Activated CD4-positive, alpha-beta T cell treated with anti-CD3 and anti-CD28 coated beads, Interleukin-2, Interleukin-6, amounts not matched to agents 100 ng/mL and 50 ng/mL, durations not matched to agents 16 hours and 8 hours (primary cell): ENCODE results near the gene ACTN4.
"Not testable (repeated sequence)": the region's sequence is repeated elsewhere in the genome, so short reads cannot be mapped to it uniquely, and the experiment has no call there.

Source experiments
- DNase-seq: peaks from one replicate; pipeline ENCODE4 v3.0.0-alpha.2; 2020

Gene ACTN4

DNA sequence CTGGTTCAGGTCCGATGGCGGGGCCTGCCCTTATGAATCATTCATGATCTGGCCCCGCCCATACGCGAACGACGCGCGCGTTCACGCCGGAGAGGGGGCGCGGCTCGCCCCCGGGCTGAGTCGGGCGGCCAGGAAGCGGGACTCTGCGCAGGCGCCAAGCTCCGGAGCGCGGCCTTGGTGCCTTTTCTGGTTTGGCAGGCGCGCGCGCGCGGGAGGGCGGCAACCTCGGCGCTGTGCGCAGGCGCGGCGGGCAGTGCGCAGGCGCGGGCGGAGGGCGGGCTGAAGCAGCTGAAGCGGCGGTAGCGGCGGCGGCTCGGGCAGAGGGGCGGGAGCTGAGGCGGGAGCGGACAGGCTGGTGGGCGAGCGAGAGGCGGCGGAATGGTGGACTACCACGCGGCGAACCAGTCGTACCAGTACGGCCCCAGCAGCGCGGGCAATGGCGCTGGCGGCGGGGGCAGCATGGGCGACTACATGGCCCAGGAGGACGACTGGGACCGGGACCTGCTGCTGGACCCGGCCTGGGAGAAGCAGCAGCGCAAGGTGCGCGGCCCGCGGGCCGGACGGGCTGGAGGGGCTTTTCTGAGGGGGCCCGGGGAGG lies at the start of gene ACTN4:
Gene ACTN4 (plus strand): TSS at position 282 of the 598 bp plus-strand sequence. CDS start 97 bp downstream, at position 379.
- peak; percentile 100 for DNase-seq

DNA sequence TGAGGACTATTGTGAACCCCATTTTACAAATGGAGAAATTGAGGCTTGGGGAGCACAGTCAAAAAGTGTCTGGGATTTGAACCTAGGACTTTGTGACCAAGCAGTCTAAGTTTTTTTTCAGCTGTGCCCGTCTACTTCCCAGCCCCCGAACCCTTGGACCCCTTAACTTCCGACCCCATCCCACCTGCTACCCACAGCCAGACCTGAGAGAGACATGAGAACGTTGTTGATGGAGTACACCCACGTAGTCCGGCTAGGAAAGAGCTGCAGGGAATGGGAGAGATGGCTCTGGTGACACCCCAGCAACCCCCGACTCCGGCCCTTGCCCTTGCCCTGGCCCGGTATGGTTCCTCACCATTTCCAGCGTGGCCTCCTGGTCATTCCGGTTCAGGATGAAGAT lies 47.7 kb upstream of the ACTN4 start:
- DNase-seq, result no peak

DNA sequence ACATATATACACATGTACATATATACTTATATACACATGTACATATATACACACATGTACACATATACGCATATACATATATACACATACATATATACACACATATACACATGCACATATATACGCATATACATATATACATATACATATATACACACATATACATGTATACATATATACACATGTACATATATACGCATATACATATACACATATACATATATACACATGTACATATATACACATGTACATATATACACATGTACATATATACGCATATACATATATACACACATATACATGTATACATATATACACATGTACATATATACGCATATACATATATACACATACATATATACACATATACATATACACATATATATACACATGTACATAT lies 44.6 kb upstream of the ACTN4 start:
- not testable (repeated sequence) for DNase-seq

DNA sequence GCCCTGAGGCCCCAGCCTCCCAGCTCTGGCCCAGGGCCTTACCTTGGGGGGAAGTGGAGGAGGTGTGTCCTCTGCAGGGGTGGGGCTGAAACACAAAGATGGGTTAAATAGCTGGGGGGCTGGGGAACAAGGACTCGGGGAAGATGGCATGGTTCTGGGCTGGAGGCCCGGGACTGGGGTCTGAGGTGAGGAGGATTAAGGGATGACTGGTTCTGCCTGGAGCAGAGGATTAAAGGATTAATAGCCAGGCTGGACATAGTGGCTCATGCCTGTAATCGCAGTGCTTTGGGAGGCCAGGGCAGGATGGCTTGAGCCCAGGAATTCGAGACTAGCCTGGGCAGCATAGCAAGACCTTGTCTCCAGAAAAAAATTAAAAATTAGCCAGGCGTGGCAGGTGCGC lies 41.3 kb upstream of the ACTN4 start:
- DNase-seq, result no peak

GRCh38 chr19:38614289-38614688 lies 33.2 kb upstream of the ACTN4 start:
- DNase-seq, result no peak

DNA sequence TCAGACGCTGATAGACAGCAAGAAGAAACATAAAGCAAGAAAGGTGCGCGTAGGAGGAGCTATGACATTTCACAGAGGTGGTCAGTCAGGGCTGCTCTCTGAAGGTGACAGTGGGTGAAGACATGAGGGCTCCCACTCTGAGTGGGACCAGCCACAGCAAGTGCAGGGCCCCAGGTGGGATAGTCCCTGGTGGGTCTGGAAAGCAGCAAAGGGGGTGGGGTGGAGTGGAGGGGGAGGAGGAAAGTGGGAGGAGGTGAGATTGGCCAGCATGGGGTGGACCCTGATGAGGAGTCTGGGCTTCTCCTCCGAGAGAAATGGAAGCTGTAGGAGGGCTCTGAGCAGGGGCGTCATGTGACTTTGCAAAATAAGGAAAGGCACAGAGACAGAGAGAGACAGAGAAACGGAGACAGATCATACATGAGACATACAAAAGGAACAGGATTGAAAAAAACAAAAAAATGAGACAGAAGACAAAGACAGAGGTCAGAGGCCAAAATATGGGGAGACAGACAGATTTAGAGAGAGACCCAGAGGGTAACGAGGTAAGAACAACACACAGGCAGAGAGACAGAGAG lies 32.4 kb upstream of the ACTN4 start:
- DNase-seq, result no peak

DNA sequence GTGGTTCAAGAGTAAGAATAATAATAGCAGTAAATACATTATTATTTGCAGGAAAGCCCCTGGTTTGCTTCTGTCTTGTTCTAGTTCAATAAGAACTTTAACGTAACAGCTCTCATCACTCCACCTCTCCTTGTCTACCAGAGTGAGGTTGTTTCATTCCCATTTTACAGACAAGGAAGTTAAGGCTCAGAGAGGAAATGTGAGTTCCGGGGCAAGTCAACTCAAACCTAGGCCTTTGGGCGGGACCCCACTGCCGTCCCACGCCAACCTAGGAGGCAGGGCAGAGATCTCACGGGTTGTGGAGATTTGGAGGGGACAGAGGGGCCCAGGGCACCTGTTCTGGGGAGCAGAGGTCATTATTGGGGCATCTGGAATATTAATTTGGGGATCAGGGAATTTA lies 31.2 kb upstream of the ACTN4 start:
- DNase-seq, result peak; percentile 44

DNA sequence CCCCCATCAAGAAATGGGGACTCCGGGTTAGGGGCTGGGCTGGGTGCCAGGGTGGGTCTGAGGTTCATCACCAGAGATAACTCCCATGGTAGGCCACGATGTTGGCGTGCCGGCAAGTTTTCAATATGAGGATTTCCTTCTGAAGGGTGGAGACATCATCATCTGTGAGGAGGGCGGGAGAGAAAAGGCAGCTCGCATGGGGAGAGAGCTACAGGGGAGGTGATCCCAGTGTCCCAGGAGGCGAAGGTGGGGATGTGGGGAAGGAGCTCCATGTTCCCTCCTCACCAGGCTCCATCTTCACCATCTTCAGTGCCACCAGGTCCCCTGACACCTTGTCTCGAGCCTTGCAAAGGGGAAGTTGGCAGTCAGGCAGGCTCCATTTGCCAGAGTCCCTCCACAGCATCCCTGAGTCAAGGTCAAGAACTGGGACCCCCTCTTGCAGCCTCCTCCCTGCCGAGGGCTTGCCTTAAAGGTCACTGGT lies 30.1 kb upstream of the ACTN4 start:
- DNase-seq, result peak; percentile 48

- DNase-seq, result peak; percentile 87
Measured at GRCh38 chr19:38617764-38618589, 29.5 kb upstream of the ACTN4 start, which contains the start of gene MAP4K1. Gene MAP4K1 (minus strand): TSS chr19:38617953. CDS start chr19:38617895, 58 bp downstream.

DNA sequence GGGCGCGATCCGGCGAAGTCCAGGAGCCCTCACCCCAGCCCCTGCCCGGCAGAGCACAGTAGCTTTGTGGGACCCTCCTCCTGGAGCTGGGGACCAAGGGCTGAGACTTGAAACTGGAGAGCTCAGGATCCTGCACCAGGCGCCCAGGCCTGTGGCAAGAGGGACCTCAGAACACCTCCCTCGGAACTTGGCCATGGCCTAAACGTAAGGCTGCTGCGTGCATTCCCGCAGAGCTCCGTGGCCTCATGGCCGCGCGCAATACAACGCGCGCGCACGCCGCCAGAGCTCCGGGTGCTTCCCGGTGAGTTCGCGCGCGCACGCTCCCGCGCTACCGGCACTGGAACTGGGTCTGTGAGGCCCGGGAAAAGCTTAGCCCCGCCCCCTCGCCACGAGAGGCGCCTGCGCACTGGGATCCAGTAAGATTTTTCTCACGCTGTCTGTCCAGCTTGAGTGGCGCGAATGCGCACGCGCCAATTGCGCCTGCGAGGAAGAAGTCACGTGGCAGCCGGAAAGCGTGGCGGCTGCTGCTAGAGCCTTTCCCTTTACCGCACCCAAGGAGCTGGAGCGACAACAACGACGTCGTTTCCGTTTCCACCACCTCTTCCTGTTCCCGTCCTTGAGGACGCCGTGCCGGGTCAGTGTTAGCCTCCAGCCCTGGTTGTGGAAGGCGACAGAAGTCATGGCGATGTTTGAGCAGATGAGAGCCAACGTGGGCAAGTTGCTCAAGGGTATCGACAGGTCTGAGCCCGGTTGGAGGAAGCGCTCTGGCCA lies 28.7 kb upstream of the ACTN4 start, which contains the start of gene EIF3K:
Gene EIF3K (plus strand): TSS at position 599 of the 771 bp plus-strand sequence. CDS start 81 bp downstream, at position 680.
- peak; percentile 100 for DNase-seq

- no peak for DNase-seq
Measured at GRCh38 chr19:38619361-38620174, 27.9 kb upstream of the ACTN4 start.

DNA sequence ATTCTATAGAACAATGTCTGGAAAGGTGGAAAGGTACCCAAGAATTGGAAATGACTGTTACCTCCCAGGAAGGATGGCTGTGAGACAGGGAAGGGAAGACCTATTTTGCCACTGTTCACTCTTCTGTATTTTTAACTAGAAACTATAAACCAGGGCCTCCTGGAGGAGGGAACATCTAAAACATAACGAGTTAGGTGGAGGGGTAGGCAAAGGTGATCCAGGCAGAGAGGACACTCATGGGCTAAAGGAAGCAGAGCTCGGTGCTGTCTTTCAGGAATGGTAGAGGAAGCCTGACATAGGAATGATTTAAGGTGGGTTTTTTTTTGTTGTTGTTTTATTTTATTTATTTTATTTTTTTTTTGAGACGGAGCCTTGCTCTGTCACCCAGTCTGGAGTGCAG lies 22.6 kb upstream of the ACTN4 start:
- no peak for DNase-seq

- no peak for DNase-seq
Measured at GRCh38 chr19:38626401-38626800, 21.0 kb upstream of the ACTN4 start.

DNA sequence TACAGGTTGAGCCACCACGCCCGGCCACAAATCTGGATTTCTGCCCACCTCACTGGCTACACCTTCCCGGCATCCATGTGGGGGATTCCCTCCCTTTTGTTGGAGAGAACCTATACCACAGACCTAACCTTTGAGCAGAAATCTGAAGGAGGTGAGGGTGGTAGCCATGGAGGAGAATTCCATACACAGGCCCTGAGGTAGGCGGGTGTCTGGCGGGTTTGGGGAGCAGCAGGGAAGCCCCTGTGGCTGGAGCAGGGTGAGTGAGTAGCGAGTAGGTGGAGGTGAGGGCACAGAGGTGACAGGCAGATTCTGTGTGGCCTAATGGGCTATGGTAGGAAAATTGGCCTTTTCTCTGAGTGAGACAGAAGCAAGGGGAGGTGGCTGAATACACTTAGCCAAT lies 17.9 kb upstream of the ACTN4 start:
- no peak for DNase-seq

DNA sequence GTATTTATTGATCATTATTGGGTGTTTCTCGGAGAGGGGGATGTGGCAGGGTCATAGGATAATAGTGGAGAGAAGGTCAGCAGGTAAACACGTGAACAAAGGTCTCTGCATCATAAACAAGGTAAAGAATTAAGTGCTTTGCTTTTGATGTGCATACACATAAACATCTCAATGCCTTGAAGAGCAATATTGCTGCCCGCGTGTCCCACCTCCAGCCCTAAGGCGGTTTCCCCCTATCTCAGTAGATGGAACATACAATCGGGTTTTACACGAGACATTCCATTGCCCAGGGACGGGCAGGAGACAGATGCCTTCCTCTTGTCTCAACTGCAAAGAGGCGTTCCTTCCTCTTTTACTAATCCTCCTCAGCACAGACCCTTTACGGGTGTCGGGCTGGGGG lies 16.1 kb upstream of the ACTN4 start:
- not testable (repeated sequence) for DNase-seq

DNA sequence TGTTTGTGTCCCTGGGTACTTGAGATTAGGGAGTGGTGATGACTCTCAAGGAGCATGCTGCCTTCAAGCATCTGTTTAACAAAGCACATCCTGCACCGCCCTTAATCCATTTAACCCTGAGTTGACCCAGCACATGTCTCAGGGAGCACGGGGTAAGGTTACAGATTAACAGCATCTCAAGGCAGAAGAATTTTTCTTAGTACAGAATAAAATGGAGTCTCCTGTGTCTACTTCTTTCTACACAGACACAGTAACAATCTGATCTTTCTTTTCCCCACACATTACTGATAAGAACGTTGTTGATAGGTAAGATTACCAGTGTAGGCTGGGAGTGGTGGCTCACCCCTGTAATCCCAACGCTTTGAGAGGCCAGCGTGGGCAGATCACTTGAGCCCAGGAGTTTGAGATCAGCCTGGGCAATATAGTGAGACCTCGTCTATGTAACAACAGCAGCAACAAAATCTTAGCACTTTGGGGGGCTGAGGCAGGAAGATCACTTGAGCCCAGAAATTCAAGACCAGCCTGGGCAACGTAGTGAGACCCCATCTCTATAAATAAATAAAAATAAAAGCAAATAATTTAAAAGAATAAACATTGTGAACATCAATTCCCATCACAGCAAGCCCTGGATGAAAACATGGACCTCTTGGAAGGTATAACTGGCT lies 15.5 kb upstream of the ACTN4 start:
- not testable (repeated sequence) for DNase-seq

GRCh38 chr19:38632476-38633213 lies 14.8 kb upstream of the ACTN4 start:
- DNase-seq, result no peak

DNA sequence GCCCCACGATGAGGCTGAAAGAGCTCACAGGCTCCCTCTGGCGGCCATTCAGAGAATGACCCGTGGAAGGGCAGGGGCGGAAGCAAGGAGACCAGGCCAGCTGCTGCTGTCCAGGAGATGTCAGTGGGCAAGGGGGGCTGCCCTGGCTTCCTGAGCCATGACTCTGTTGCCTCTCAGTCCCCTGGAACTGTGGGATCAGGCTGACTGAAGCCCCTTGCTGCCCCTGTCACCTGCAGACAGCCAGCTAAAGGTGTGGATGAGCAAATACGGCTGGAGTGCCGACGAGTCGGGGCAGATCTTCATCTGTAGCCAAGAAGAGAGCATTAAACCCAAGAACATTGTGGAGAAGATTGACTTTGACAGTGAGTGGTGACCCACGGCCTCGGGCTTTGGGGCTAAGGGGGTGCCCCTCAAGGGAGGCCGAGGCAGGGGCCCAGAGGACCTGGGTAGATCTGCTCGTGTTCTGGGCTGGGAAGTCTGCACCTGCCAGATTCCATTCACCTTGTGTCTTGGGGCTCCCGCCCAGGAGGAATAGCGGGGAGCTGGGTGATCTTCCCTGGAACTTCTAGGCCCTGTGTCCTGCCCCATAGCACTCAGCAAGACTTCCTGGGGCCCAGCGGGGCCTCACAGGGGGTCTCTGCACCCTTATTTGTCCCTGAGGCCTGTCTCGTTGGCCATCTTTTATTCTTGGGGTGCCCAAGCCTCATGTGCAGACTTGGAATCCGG lies 12.5 kb upstream of the ACTN4 start:
- peak; percentile 85 for DNase-seq

GRCh38 chr19:38635483-38636399 lies 11.7 kb upstream of the ACTN4 start:
- no peak for DNase-seq
